A673 (cell line): Measurements from ENCODE around the gene NEUROD2.

ENCODE experiments used
- EZH2 ChIP-seq: fragments of 200-600 bp; sonication (generic); IDR thresholded peaks from 2 replicates; pipeline ENCODE4 v1.6.1; 2017; ENCODE audit warnings: borderline replicate concordance, low read depth, mild to moderate bottlenecking, mixed read lengths, antibody characterized with exemption, low read length; ENCODE audit not compliant: poor library complexity, severe bottlenecking
- TF ChIP-seq, protein P1 (sequence below): fragments of 300-800, 200-600 bp; sonication (generic); conservative IDR thresholded peaks from 2 replicates; pipeline ENCODE4 v1.5.1; 2017; ENCODE audit warnings: low read depth, mild to moderate bottlenecking, antibody characterized with exemption, low read length, moderate library complexity, mixed read lengths

GRCh38 chr17:39639566-39640458 lies 32.1 kb upstream of the NEUROD2 start:
- TF ChIP-seq, protein P1, sequence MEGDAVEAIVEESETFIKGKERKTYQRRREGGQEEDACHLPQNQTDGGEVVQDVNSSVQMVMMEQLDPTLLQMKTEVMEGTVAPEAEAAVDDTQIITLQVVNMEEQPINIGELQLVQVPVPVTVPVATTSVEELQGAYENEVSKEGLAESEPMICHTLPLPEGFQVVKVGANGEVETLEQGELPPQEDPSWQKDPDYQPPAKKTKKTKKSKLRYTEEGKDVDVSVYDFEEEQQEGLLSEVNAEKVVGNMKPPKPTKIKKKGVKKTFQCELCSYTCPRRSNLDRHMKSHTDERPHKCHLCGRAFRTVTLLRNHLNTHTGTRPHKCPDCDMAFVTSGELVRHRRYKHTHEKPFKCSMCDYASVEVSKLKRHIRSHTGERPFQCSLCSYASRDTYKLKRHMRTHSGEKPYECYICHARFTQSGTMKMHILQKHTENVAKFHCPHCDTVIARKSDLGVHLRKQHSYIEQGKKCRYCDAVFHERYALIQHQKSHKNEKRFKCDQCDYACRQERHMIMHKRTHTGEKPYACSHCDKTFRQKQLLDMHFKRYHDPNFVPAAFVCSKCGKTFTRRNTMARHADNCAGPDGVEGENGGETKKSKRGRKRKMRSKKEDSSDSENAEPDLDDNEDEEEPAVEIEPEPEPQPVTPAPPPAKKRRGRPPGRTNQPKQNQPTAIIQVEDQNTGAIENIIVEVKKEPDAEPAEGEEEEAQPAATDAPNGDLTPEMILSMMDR: no peak
- TF ChIP-seq EZH2: no peak
